Neural progenitor cell (in vitro differentiated cells): ENCODE results near the gene TBC1D19.

Experiments
- CTCF ChIP-seq: fragments of 200-600 bp; sonication (generic); IDR thresholded peaks from 2 replicates; pipeline ENCODE4 v1.5.1; 2017; ENCODE audit warnings: antibody characterized with exemption, mild to moderate bottlenecking
- EZH2 ChIP-seq: fragments of 200-600 bp; sonication (generic); IDR thresholded peaks from 2 replicates; pipeline ENCODE4 v1.6.1; 2017; ENCODE audit warnings: antibody characterized with exemption, mild to moderate bottlenecking, moderate library complexity

GRCh38 chr4:26611372-26611771 is 27.5 kb downstream of the TBC1D19 start:
- TF ChIP-seq CTCF, result no peak
- TF ChIP-seq EZH2, result no peak
